GM20000 (cell line): ENCODE data around the gene RNPEPL1.

Experiments used
- DNase-seq: peaks from one replicate; pipeline ENCODE4 v3.0.0; 2012; ENCODE audit warnings: low spot score
- CTCF ChIP-seq: IDR thresholded peaks from 2 replicates; pipeline ENCODE4 v1.5.1; 2012; ENCODE audit warnings: mild to moderate bottlenecking, control low read depth; ENCODE audit errors: extremely low read depth, missing control alignments

Gene RNPEPL1

GRCh38 chr2:240620859-240621258 lies 52.6 kb downstream of the RNPEPL1 start:
- no peak for TF ChIP-seq CTCF
- DNase-seq = no peak

- no peak for DNase-seq
- no peak for TF ChIP-seq CTCF
Measured at GRCh38 chr2:240622060-240622411, 53.8 kb downstream of the RNPEPL1 start.

- no peak for DNase-seq
- no peak for TF ChIP-seq CTCF
Measured at GRCh38 chr2:240622531-240623235, 54.4 kb downstream of the RNPEPL1 start.

- TF ChIP-seq CTCF = no peak
- no peak for DNase-seq
Measured at GRCh38 chr2:240623531-240624010, 55.3 kb downstream of the RNPEPL1 start.

- no peak for DNase-seq
- no peak for TF ChIP-seq CTCF
Measured at GRCh38 chr2:240624011-240624949, 56.0 kb downstream of the RNPEPL1 start.

- TF ChIP-seq CTCF = peak; percentile 1
- DNase-seq = peak; percentile 73
Measured at GRCh38 chr2:240624950-240625621, 56.8 kb downstream of the RNPEPL1 start, which contains the start of gene GPR35. GPR35 (plus strand) TSS chr2:240625480; CDS start chr2:240629953, 4,473 bp downstream.
